Kidney (tissue), 14 donors: Measurements from ENCODE around the gene PPP1R10. TPM values are rescaled to one million over a fixed set of nuclear protein-coding genes. Genes with fewer than 3 reads are reported as not detected.

Experiments
- DNase-seq, 5 donors: peaks; one replicate each; pipeline ENCODE4 v3.0.0-alpha.2; 2013 to 2020
- FAIRE-seq: peaks from 2 replicates; lab custom pipeline; 2012; peaks lifted over from hg19 to GRCh38; lab: Jason Lieb, UNC
- H3K27ac ChIP-seq, 2 donors: one replicate each; pipeline ENCODE4 v1.7.0; 2013; ENCODE audit warnings: low read depth in 2 of 2, low read length in 2 of 2, inconsistent platforms in 1 of 2
- H3K27me3 ChIP-seq: one replicate; pipeline ENCODE4 v1.7.1; 2013; ENCODE audit warnings: low read length, inconsistent platforms; ENCODE audit not compliant: control insufficient read depth, insufficient read depth
- H3K36me3 ChIP-seq, 3 donors: one replicate each; pipeline versions ENCODE4 v1.7.0 to v1.7.1; 2013; ENCODE audit warnings: low read length in 3 of 3, control low read depth in 1 of 3, inconsistent platforms in 1 of 3; ENCODE audit not compliant: insufficient read depth in 3 of 3, control insufficient read depth in 2 of 3
- H3K4me1 ChIP-seq, 3 donors: one replicate each; pipeline versions ENCODE4 v1.7.0 to v1.7.1; 2013; ENCODE audit warnings: low read length in 3 of 3, inconsistent platforms in 1 of 3, low read depth in 1 of 3; ENCODE audit not compliant: control insufficient read depth in 2 of 3, insufficient read depth in 2 of 3
- H3K4me3 ChIP-seq, 3 donors: one replicate each; pipeline versions ENCODE4 v1.7.0 to v1.8.1; 2013; ENCODE audit warnings: low read length in 3 of 3, control low read depth in 1 of 3, inconsistent platforms in 1 of 3
- H3K9ac ChIP-seq, 3 donors: one replicate each; pipeline versions ENCODE4 v1.7.0 to v1.7.1; 2013; ENCODE audit warnings: low read length in 3 of 3, control low read depth in 1 of 3, inconsistent platforms in 1 of 3
- H3K9me3 ChIP-seq, 3 donors: one replicate each; pipeline versions ENCODE4 v1.7.0 to v1.7.1; 2013; ENCODE audit warnings: low read length in 3 of 3, control low read depth in 1 of 3, inconsistent platforms in 1 of 3; ENCODE audit not compliant: control insufficient read depth in 2 of 3, insufficient read depth in 1 of 3
- CTCF ChIP-seq: IDR thresholded peaks from 3 replicates; pipeline ENCODE4 v1.5.1; 2012; ENCODE audit warnings: mild to moderate bottlenecking, moderate library complexity, borderline replicate concordance; ENCODE audit not compliant: insufficient read depth; ENCODE audit errors: extremely low read depth
- intact Hi-C: fragments of 100-400 bp; cut with DNase I; formaldehyde crosslinking; loops from one replicate; pipeline ENCODE4 v1.11.1; 2022
- polyA plus RNA-seq: library from polyadenylated mRNA; stranded (reverse); fragments of 350-450 nt; fragmentation: Illumina TruSeq; extraction: RNeasy Lipid Tissue Mini Kit (QIAGEN cat#74804); gene quantifications from one replicate; pipeline ENCODE4 v1.2.3, GENCODE V29; 2014; ENCODE audit warnings: low read depth, low replicate concordance; ENCODE audit not compliant: insufficient read depth
- total RNA-seq: library from RNA; stranded (reverse); fragmentation: NEBNext Ultra II Directional; extraction: Animal tissue kit (Norgen Biotek cat#: 25700); gene quantifications from one replicate; pipeline ENCODE4 v1.2.1, GENCODE V29; 2021
- donor health status: control.
- donor health status: control.
- donor health status: control.
- donor health status: control.
- donor health status: control.
- donor health status: DM: yes; HTN: yes; CAD: no.
- donor health status: Normal renal cell carcinoma (clear cell type).

Gene PPP1R10
- total and polyA plus RNA-seq, 2 donors from 2014 or later: 19.7 to 65.0 TPM

GRCh38 chr6:30568245-30568644 lies 48.8 kb downstream of the PPP1R10 start:
- Histone ChIP-seq H3K9me3 (no peaks in the 10 kb centered on the region), H3K27ac (no peak overlapping the region), H3K9ac (no peak overlapping the region), H3K4me3 (no peak overlapping the region), H3K4me1 (peaks cover 0 to 24% (median 22%) of the 10 kb centered on the region in 3 donors), H3K27me3 (no peaks in the 10 kb centered on the region), H3K36me3 (peaks cover 0 to 1% (median 0%) of the 10 kb centered on the region in 3 donors)
- FAIRE-seq: no peak
- no peak for DNase-seq
- intact Hi-C loops: no loop called here
- no peak for TF ChIP-seq CTCF

- no peak for DNase-seq
- intact Hi-C loops: no loop called here
- Histone ChIP-seq H3K9ac (no peak overlapping the region), H3K4me1 (peaks cover 0 to 15% (median 9%) of the 10 kb centered on the region in 3 donors), H3K9me3 (no peaks in the 10 kb centered on the region), H3K27me3 (no peaks in the 10 kb centered on the region), H3K36me3 (peaks cover 2 to 11% (median 7%) of the 10 kb centered on the region in 3 donors), H3K27ac (no peak overlapping the region), H3K4me3 (no peak overlapping the region)
- no peak for FAIRE-seq
- no peak for TF ChIP-seq CTCF
Measured at GRCh38 chr6:30565772-30566171, 51.3 kb downstream of the PPP1R10 start.

- no peak for TF ChIP-seq CTCF
- peaks cover 0 to 8% (median 0%) of the 10 kb centered on the region in 3 donors for H3K4me1 ChIP-seq
- no peak overlapping the region for H3K4me3 ChIP-seq
- no peak overlapping the region for H3K27ac ChIP-seq
- intact Hi-C loops: no loop called here
- no peak overlapping the region for H3K9ac ChIP-seq
- H3K27me3 ChIP-seq: no peaks in the 10 kb centered on the region
- peaks cover 2 to 11% (median 7%) of the 10 kb centered on the region in 3 donors for H3K36me3 ChIP-seq
- DNase-seq: no peak
- no peak for FAIRE-seq
- H3K9me3 ChIP-seq: no peaks in the 10 kb centered on the region
Measured at GRCh38 chr6:30564114-30564513, 52.9 kb downstream of the PPP1R10 start.
